T-helper 2 cell treated with Interferon-gamma antibody and Interleukin-4, amounts not matched to agents 100 ng/mL and 5 ng/mL, for 36 hours (primary cell): ENCODE results near the gene RBM20. TPM values are rescaled to one million over a fixed set of nuclear protein-coding genes. Genes with fewer than 3 reads are reported as not detected.
"Not testable (repeated sequence)": the region's sequence is repeated elsewhere in the genome, so short reads cannot be mapped to it uniquely, and the experiment has no call there.

Source experiments
- intact Hi-C: fragments of 100-400 bp; cut with micrococcal nuclease; formaldehyde crosslinking; loops from one replicate; pipeline ENCODE4 v1.15.1; 2023
- total RNA-seq: library from RNA; stranded (reverse); gene quantifications from 2 replicates; pipeline ENCODE4 v1.2.3, GENCODE V29; 2022

The RBM20 gene
- total RNA-seq, 1 donor from 2014 or later: 0.09 TPM

GRCh38 chr10:110699859-110700468 is 55.8 kb downstream of the RBM20 start:
- intact Hi-C loops: no loop called here

GRCh38 chr10:110700947-110701616 is 56.9 kb downstream of the RBM20 start:
- intact Hi-C loops: no loop called here

GRCh38 chr10:110701617-110701971 is 57.5 kb downstream of the RBM20 start:
- intact Hi-C loops: no loop called here

- intact Hi-C loops: no loop called here
These were observed 59.9 kb downstream of the RBM20 start for GRCh38 chr10:110704070-110704469.

GRCh38 chr10:110704906-110705476 is 60.9 kb downstream of the RBM20 start:
- intact Hi-C loops: no loop called here

- intact Hi-C loops: not testable (repeated sequence)
These were observed 61.5 kb downstream of the RBM20 start for GRCh38 chr10:110705596-110705995.

GRCh38 chr10:110706690-110707098 is 62.6 kb downstream of the RBM20 start:
- intact Hi-C loops: no loop called here

GRCh38 chr10:110708776-110709443 is 64.8 kb downstream of the RBM20 start:
- intact Hi-C loops: no loop called here

- intact Hi-C loops: no loop called here
These were observed 65.3 kb downstream of the RBM20 start for GRCh38 chr10:110709444-110709828.

GRCh38 chr10:110709964-110710587 is 65.9 kb downstream of the RBM20 start:
- intact Hi-C loops: no loop called here

- intact Hi-C loops: no loop called here
These were observed 66.5 kb downstream of the RBM20 start for GRCh38 chr10:110710621-110711020.

GRCh38 chr10:110711382-110711781 is 67.2 kb downstream of the RBM20 start:
- intact Hi-C loops: no loop called here

- intact Hi-C loops: no loop called here
These were observed 70.2 kb downstream of the RBM20 start for GRCh38 chr10:110714356-110714755.

GRCh38 chr10:110717781-110718589 is 73.8 kb downstream of the RBM20 start:
- intact Hi-C loops: no loop called here

GRCh38 chr10:110721406-110722038 is 77.4 kb downstream of the RBM20 start:
- intact Hi-C loops: no loop called here

GRCh38 chr10:110723224-110723891 is 79.2 kb downstream of the RBM20 start:
- intact Hi-C loops: no loop called here

GRCh38 chr10:110724116-110724921 is 80.2 kb downstream of the RBM20 start:
- intact Hi-C loops: no loop called here

- intact Hi-C loops: no loop called here
These were observed 80.8 kb downstream of the RBM20 start for GRCh38 chr10:110724937-110725336.
